Omental fat pad (tissue), 4 donors: ENCODE measurements around the gene SPAG16. TPM values are rescaled to one million over a fixed set of nuclear protein-coding genes. Genes with fewer than 3 reads are reported as not detected.

Experiments
- ATAC-seq: fragments of 150-250 bp; one replicate; pipeline ENCODE4 v1.9.1; 2016; ENCODE audit warnings: mild to moderate bottlenecking, moderate library complexity; ENCODE audit not compliant: low FRiP score
- DNase-seq: peaks from one replicate; pipeline ENCODE4 v3.0.0-alpha.2; 2019; ENCODE audit warnings: low spot score
- total RNA-seq, 4 donors: library from RNA; depleted of rRNA; stranded (reverse); fragments of >200 nt; gene quantifications; one replicate each; pipeline ENCODE4 v1.1.0, GENCODE V29; 2016
- TF ChIP-seq, protein P1 (sequence below), 3 donors: fragments of 450-650 bp; IDR thresholded peaks; one replicate each; pipeline ENCODE4 v1.5.1; 2016 to 2017; ENCODE audit warnings: antibody characterized with exemption in 3 of 3, mild to moderate bottlenecking in 3 of 3, moderate library complexity in 2 of 3

SPAG16 gene
- total RNA-seq, 4 donors from 2014 or later: 11.1 to 29.5 (median 13.3) TPM

DNA sequence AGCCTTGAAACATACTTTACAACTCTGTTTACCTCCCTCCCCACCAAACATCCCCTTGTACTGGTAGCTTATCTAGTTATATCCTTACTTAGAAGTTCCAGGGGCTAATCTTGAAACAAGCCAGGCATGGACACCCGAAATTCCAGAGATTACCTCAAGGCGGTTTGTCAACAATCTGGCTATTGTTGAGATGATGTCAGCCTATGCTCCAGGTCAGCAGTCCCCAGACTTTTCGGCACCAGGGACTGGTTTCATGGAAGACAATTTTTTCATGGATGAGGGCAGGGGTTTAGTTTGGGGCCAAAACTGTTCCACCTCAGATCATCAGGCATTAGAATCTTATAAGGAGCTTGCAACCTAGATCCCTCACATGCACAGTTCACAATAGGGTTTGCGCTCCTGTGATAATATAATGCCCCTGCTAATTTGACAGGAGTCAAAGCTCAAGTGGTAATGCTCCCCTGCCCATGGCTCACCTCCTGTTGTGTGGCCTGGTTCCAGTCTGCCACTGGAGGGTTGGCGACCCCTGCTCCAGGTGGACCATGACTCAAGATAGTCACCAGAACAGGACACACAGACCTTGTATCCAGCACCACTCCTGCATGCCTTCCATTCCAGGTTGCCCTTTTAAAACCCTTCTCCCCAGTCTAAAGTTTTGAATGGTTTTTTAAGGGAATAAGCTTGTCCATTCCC lies 171.2 kb downstream of the SPAG16 start:
- ATAC-seq (no peak), DNase-seq (no peak)
- TF ChIP-seq, protein P1, sequence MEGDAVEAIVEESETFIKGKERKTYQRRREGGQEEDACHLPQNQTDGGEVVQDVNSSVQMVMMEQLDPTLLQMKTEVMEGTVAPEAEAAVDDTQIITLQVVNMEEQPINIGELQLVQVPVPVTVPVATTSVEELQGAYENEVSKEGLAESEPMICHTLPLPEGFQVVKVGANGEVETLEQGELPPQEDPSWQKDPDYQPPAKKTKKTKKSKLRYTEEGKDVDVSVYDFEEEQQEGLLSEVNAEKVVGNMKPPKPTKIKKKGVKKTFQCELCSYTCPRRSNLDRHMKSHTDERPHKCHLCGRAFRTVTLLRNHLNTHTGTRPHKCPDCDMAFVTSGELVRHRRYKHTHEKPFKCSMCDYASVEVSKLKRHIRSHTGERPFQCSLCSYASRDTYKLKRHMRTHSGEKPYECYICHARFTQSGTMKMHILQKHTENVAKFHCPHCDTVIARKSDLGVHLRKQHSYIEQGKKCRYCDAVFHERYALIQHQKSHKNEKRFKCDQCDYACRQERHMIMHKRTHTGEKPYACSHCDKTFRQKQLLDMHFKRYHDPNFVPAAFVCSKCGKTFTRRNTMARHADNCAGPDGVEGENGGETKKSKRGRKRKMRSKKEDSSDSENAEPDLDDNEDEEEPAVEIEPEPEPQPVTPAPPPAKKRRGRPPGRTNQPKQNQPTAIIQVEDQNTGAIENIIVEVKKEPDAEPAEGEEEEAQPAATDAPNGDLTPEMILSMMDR (IDR thresholded peaks at IDR 0.05): no peak

- TF ChIP-seq, protein P1 (IDR thresholded peaks at IDR 0.05): no peak
- no peak for ATAC-seq
- DNase-seq: no peak
These were observed 191.2 kb downstream of the SPAG16 start for GRCh38 chr2:213475433-213475832.

GRCh38 chr2:213476641-213477040 lies 192.4 kb downstream of the SPAG16 start:
- ATAC-seq (no peak), DNase-seq (no peak)
- TF ChIP-seq, protein P1 (IDR thresholded peaks at IDR 0.05): no peak

GRCh38 chr2:213490087-213490486 lies 205.8 kb downstream of the SPAG16 start:
- DNase-seq (no peak), ATAC-seq (no peak)
- TF ChIP-seq, protein P1 (IDR thresholded peaks at IDR 0.05): no peak

DNA sequence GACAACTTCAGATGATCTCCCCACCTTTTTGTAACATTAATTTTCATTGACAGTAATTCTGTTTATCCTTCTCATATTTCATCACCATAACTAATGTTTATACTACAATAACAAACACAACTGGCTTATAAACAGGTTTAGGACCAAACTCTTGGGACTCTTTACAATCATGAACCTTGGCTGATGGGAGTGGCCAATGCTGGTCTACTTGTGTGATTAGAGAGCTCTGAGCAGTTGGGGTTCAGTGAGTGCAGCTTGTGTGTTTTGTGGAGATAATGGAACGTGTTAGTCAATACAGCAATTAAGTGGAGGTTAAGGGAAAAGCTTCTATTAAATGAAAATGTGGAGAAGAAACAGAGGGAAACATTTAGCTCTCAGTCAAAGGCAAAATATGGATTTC lies 207.1 kb downstream of the SPAG16 start:
- TF ChIP-seq, protein P1 (IDR thresholded peaks at IDR 0.05): no peak
- DNase-seq (no peak), ATAC-seq (no peak)

DNA sequence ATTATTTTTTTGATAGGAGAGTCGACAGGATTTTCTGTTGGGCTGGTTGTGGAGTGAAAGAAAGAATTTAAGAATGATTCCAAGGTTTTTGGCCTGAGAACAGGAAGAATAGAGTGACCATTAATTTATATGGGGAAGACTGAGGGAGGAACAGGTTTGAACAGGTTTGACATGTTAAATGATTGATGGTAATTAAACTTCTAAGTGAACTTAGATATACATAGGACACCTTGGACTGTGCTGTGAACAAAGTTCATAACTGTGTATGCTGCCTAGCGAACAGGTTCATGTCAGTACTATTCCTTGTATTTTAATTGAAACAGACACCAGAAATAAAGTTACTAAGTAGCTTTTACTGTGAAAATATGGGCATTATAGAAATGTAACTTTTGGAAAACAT lies 212.0 kb downstream of the SPAG16 start:
- DNase-seq (no peak), ATAC-seq (no peak)
- TF ChIP-seq, protein P1 (IDR thresholded peaks at IDR 0.05): no peak

DNA sequence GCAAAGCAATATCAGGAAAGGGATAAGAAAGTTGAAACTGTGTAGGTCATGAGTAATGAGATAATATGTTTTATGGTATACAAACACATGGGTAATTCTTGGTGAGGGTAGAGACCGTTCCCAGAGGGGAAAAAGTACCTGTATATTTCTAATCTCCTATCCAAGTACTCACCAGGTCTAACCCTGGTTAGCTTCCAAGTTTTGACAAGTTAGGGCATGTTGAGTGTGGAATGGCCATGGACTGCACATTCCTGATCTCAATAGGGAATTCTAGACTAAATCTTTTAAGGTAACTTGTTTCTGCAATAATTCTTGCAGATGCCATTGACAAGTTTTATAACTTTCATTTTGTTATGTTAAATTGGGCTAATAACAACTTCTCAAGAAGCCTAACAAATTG lies 216.6 kb downstream of the SPAG16 start:
- DNase-seq (no peak), ATAC-seq (no peak)
- TF ChIP-seq, protein P1 (IDR thresholded peaks at IDR 0.05): no peak
